Measurements from ENCODE around the gene TUB.

Gene TUB

DNA sequence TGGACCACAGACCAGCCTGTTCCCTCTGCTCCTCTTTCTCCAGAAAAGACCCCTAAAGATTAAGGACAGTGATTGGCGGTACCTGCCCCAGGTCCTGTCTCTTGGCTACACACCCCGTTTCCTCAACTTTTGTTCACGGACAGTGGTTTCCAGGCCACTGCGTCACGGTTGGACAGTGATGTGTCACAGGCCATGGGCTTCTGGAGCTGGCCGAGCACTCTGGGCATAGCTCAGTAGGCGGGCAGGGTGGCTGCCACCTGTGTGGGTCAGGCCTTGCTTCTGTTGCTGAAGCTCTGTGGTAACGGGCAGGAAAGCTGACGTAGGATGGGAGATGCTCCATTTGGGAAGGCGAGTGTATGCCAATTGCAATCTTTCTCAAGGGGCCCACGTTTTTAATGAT lies 13.6 kb downstream of the TUB start:
- no peak for TF ChIP-seq SIN3A (IDR thresholded peaks at IDR 0.05; ENCODE audit: borderline replicate concordance, insufficient read depth, low read length)
- no peak for TF ChIP-seq REST (IDR thresholded peaks at IDR 0.05; ENCODE audit: insufficient read depth in 1 of 2, low read depth in 2 of 2, low read length in 2 of 2)
- no peak for TF ChIP-seq TAF1 (IDR thresholded peaks at IDR 0.05; ENCODE audit: borderline replicate concordance, insufficient read depth, low read length)
- TF ChIP-seq FOXP2 (optimal IDR thresholded peaks at IDR 0.05; ENCODE audit: borderline replicate concordance, extremely low read depth, extremely low read length, insufficient read depth) = no peak
- TF ChIP-seq POLR2AphosphoS5 (IDR thresholded peaks at IDR 0.05; ENCODE audit: low read depth, low read length) = no peak

GRCh38 chr11:8095371-8095770 lies 14.4 kb downstream of the TUB start:
- no peak for TF ChIP-seq REST (IDR thresholded peaks at IDR 0.05; ENCODE audit: insufficient read depth in 1 of 2, low read depth in 2 of 2, low read length in 2 of 2)
- TF ChIP-seq TAF1 (IDR thresholded peaks at IDR 0.05; ENCODE audit: borderline replicate concordance, insufficient read depth, low read length) = no peak
- no peak for TF ChIP-seq POLR2AphosphoS5 (IDR thresholded peaks at IDR 0.05; ENCODE audit: low read depth, low read length)
- TF ChIP-seq FOXP2 (optimal IDR thresholded peaks at IDR 0.05; ENCODE audit: borderline replicate concordance, extremely low read depth, extremely low read length, insufficient read depth) = no peak
- no peak for TF ChIP-seq SIN3A (IDR thresholded peaks at IDR 0.05; ENCODE audit: borderline replicate concordance, insufficient read depth, low read length)

DNA sequence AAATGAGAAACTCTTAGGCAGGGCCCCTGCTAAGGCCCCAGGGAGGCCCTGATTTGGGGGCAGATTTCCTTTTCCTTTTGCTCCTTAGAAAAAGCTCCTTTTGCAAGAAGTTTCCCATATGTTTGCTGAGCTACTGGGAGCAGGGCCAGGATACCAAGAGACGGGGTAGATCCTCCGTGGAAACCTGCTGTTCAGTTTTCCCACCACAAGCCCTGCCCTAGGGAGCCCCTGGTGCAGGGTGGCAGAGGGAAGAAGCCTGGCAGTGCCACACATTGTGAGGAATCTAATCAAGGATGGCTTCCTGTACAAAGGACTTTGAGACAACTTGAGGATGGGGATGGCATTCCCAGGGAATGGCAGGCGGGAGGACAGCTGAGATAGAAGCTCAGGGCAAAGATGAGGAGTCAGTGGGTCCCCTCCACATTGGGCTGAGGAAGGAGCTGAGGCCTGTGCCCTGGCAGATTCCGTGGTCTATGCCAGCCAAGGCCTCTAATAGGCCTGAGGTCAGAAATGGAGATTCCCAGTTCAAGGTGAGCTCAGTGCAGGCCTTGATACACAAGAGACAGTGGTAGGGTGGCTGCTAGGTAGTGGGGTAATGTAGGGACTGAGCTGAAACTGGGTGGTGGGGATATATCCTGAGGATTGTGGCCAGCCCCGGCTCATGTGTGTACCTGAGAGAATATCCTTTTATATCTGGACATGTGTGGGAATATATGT lies 15.0 kb downstream of the TUB start:
- TF ChIP-seq SIN3A (IDR thresholded peaks at IDR 0.05; ENCODE audit: borderline replicate concordance, insufficient read depth, low read length) (no peak), POLR2AphosphoS5 (IDR thresholded peaks at IDR 0.05; ENCODE audit: low read depth, low read length) (no peak), FOXP2 (optimal IDR thresholded peaks at IDR 0.05; ENCODE audit: borderline replicate concordance, extremely low read depth, extremely low read length, insufficient read depth) (no peak), REST (IDR thresholded peaks at IDR 0.05; ENCODE audit: insufficient read depth in 1 of 2, low read depth in 2 of 2, low read length in 2 of 2) (no peak), TAF1 (IDR thresholded peaks at IDR 0.05; ENCODE audit: borderline replicate concordance, insufficient read depth, low read length) (no peak)

DNA sequence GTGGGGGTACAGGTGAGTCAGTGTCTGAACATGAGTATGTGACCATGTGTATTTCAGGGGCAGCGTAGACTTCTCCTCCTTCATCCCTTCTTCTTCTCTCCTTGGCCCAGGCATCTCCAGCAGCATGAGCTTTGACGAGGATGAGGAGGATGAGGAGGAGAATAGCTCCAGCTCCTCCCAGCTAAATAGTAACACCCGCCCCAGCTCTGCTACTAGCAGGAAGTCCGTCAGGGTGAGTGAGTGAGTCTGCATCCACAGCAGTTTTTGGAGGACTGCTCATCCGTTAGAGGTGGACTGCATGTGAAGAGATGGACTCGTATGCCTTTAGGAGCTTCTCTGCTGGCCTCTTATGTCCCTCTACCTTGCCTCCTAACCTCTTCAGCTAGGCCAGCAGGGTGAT lies 15.6 kb downstream of the TUB start:
- TF ChIP-seq TAF1 (IDR thresholded peaks at IDR 0.05; ENCODE audit: borderline replicate concordance, insufficient read depth, low read length) (no peak), POLR2AphosphoS5 (IDR thresholded peaks at IDR 0.05; ENCODE audit: low read depth, low read length) (no peak), REST (IDR thresholded peaks at IDR 0.05; ENCODE audit: insufficient read depth in 1 of 2, low read depth in 2 of 2, low read length in 2 of 2) (no peak), SIN3A (IDR thresholded peaks at IDR 0.05; ENCODE audit: borderline replicate concordance, insufficient read depth, low read length) (no peak), FOXP2 (optimal IDR thresholded peaks at IDR 0.05; ENCODE audit: borderline replicate concordance, extremely low read depth, extremely low read length, insufficient read depth) (no peak)

All from PFSK-1 (cell line).